ENCODE results near the gene ADGRL1.

The ADGRL1 gene

GRCh38 chr19:14166999-14167575 is 38.9 kb downstream of the ADGRL1 start:
- no peaks in the 10 kb centered on the region for H3K9me3 ChIP-seq (ENCODE audit: control insufficient read depth, low read length)
- no peak overlapping the region for H3K9ac ChIP-seq
- H3K4me1 ChIP-seq, result no peaks in the 10 kb centered on the region
- no peak overlapping the region for H3K4me3 ChIP-seq (ENCODE audit: low read depth, low read length)
- no peaks in the 10 kb centered on the region for H3K36me3 ChIP-seq (ENCODE audit: control insufficient read depth, insufficient read depth, low read length)
- peaks cover 4% of the 10 kb centered on the region for H3K79me2 ChIP-seq
- H3K4me2 ChIP-seq (ENCODE audit: low read length), result no peak overlapping the region
- H3K27me3 ChIP-seq (ENCODE audit: control insufficient read depth, insufficient read depth, low read length), result no peaks in the 10 kb centered on the region
- H3K27ac ChIP-seq, result no peak overlapping the region
- no peak for TF ChIP-seq CTCF (IDR thresholded peaks at IDR 0.05)
- H2AFZ ChIP-seq, result no peak overlapping the region

- H3K4me1 ChIP-seq, result no peaks in the 10 kb centered on the region
- H3K27me3 ChIP-seq (ENCODE audit: control insufficient read depth, insufficient read depth, low read length), result no peaks in the 10 kb centered on the region
- H3K4me3 ChIP-seq (ENCODE audit: low read depth, low read length), result no peak overlapping the region
- no peak overlapping the region for H3K4me2 ChIP-seq (ENCODE audit: low read length)
- no peaks in the 10 kb centered on the region for H3K79me2 ChIP-seq
- H3K27ac ChIP-seq, result no peak overlapping the region
- H3K9me3 ChIP-seq (ENCODE audit: control insufficient read depth, low read length), result no peaks in the 10 kb centered on the region
- no peak overlapping the region for H2AFZ ChIP-seq
- no peak for TF ChIP-seq CTCF (IDR thresholded peaks at IDR 0.05)
- H3K36me3 ChIP-seq (ENCODE audit: control insufficient read depth, insufficient read depth, low read length), result no peaks in the 10 kb centered on the region
- H3K9ac ChIP-seq, result no peak overlapping the region
These were observed 39.8 kb downstream of the ADGRL1 start for GRCh38 chr19:14165990-14166830.

- Histone ChIP-seq H3K27ac (no peak overlapping the region), H3K27me3 (ENCODE audit: control insufficient read depth, insufficient read depth, low read length) (no peaks in the 10 kb centered on the region), H3K79me2 (no peaks in the 10 kb centered on the region), H2AFZ (no peak overlapping the region), H3K9ac (no peak overlapping the region), H3K4me1 (no peaks in the 10 kb centered on the region), H3K36me3 (ENCODE audit: control insufficient read depth, insufficient read depth, low read length) (no peaks in the 10 kb centered on the region), H3K4me2 (ENCODE audit: low read length) (no peak overlapping the region), H3K4me3 (ENCODE audit: low read depth, low read length) (no peak overlapping the region), H3K9me3 (ENCODE audit: control insufficient read depth, low read length) (no peaks in the 10 kb centered on the region)
- TF ChIP-seq CTCF (IDR thresholded peaks at IDR 0.05), result no peak
These were observed 41.1 kb downstream of the ADGRL1 start for GRCh38 chr19:14164724-14165493.

- Histone ChIP-seq H3K79me2 (no peaks in the 10 kb centered on the region), H3K4me2 (ENCODE audit: low read length) (no peak overlapping the region), H3K36me3 (ENCODE audit: control insufficient read depth, insufficient read depth, low read length) (no peaks in the 10 kb centered on the region), H3K27ac (no peak overlapping the region), H3K9me3 (ENCODE audit: control insufficient read depth, low read length) (no peaks in the 10 kb centered on the region), H3K9ac (no peak overlapping the region), H2AFZ (no peak overlapping the region), H3K4me1 (no peaks in the 10 kb centered on the region), H3K27me3 (ENCODE audit: control insufficient read depth, insufficient read depth, low read length) (no peaks in the 10 kb centered on the region), H3K4me3 (ENCODE audit: low read depth, low read length) (no peak overlapping the region)
- no peak for TF ChIP-seq CTCF (IDR thresholded peaks at IDR 0.05)
These were observed 41.9 kb downstream of the ADGRL1 start for GRCh38 chr19:14164082-14164481.

All from parathyroid adenoma (tissue), 2 donors.